ENCODE measurements around the gene ARNT2. TPM values are rescaled to one million over a fixed set of nuclear protein-coding genes. Genes with fewer than 3 reads are reported as not detected.

ARNT2 gene
- polyA plus RNA-seq (2013) = 0.59 TPM

- no peak within 1 kb of the TSS for H3K27ac ChIP-seq (ENCODE audit: insufficient read depth in 1 of 2, low read depth in 1 of 2, low read length in 2 of 2, poor library complexity in 1 of 2, severe bottlenecking in 2 of 2)
- H3K4me3 ChIP-seq (ENCODE audit: control insufficient read depth in 1 of 7, extremely low read depth in 1 of 7, insufficient read depth in 4 of 7, low read depth in 2 of 7, low read length in 6 of 7) = peak within 1 kb of the TSS; percentile 27 to 69 (median 52)
- peaks cover 7 to 71% (median 19%) of the 10 kb centered on the region in 5 experiments for H3K27me3 ChIP-seq (replicated peaks in 2 of 5; ENCODE audit: control insufficient read depth in 4 of 5, insufficient read depth in 5 of 5, low read length in 4 of 5)
- whole genome bisulfite sequencing (ENCODE audit: insufficient coverage) = 0% methylated on average over 63 of the region's 102 CpGs
- peaks cover 0 to 13% (median 5%) of the 10 kb centered on the region in 4 experiments for H3K4me1 ChIP-seq (ENCODE audit: control extremely low read depth in 1 of 4, control insufficient read depth in 4 of 4, insufficient read depth in 4 of 4, low read length in 3 of 4)
- H3K9me3 ChIP-seq (ENCODE audit: control extremely low read depth in 1 of 5, control insufficient read depth in 4 of 5, insufficient read depth in 2 of 5, low read depth in 1 of 5, low read length in 4 of 5) = no peaks in the 10 kb centered on the region
- peak in 2 of 3 donors; percentile 2 to 36 for DNase-seq
- CTCF ChIA-PET = interaction anchor here (0.7 kb wide), 1 partner anchor 7 kb away, joined by 3 read pairs; no protein-coding TSS in a partner anchor
- POLR2A ChIA-PET = no interaction called here
- no peaks in the 10 kb centered on the region for H3K36me3 ChIP-seq (ENCODE audit: control insufficient read depth in 4 of 4, insufficient read depth in 4 of 4, low read length in 3 of 4)
Observed at GRCh38 chr15:80404057-80404760, at the start of gene ARNT2. Gene ARNT2, plus strand, starts transcription at chr15:80404382. Its CDS starts 134 bp downstream, at chr15:80404516.

GRCh38 chr15:80367094-80367493 lies 37.1 kb upstream of the ARNT2 start:
- ChIA-PET CTCF (no interaction called here), POLR2A (no interaction called here)
- Histone ChIP-seq H3K4me1 (ENCODE audit: control extremely low read depth in 1 of 4, control insufficient read depth in 4 of 4, insufficient read depth in 4 of 4, low read length in 3 of 4) (no peaks in the 10 kb centered on the region), H3K9me3 (ENCODE audit: control extremely low read depth in 1 of 5, control insufficient read depth in 4 of 5, insufficient read depth in 2 of 5, low read depth in 1 of 5, low read length in 4 of 5) (peaks cover 2 to 42% (median 33%) of the 10 kb centered on the region in 5 experiments), H3K4me3 (ENCODE audit: control insufficient read depth in 1 of 7, extremely low read depth in 1 of 7, insufficient read depth in 4 of 7, low read depth in 2 of 7, low read length in 6 of 7) (no peak overlapping the region), H3K27me3 (replicated peaks in 2 of 5; ENCODE audit: control insufficient read depth in 4 of 5, insufficient read depth in 5 of 5, low read length in 4 of 5) (peaks cover 0 to 3% (median 0%) of the 10 kb centered on the region in 5 experiments), H3K27ac (ENCODE audit: insufficient read depth in 1 of 2, low read depth in 1 of 2, low read length in 2 of 2, poor library complexity in 1 of 2, severe bottlenecking in 2 of 2) (no peak overlapping the region), H3K36me3 (ENCODE audit: control insufficient read depth in 4 of 4, insufficient read depth in 4 of 4, low read length in 3 of 4) (no peaks in the 10 kb centered on the region)
- DNase-seq = no peak
- WGBS (ENCODE audit: insufficient coverage) = 91% methylated on average over 3 of the region's 3 CpGs

GRCh38 chr15:80367661-80368060 lies 36.5 kb upstream of the ARNT2 start:
- no peak for DNase-seq
- H3K27me3 ChIP-seq (replicated peaks in 2 of 5; ENCODE audit: control insufficient read depth in 4 of 5, insufficient read depth in 5 of 5, low read length in 4 of 5) = peaks cover 0 to 3% (median 0%) of the 10 kb centered on the region in 5 experiments
- 40% methylated on average over 1 of the region's 1 CpG for WGBS (ENCODE audit: insufficient coverage)
- H3K27ac ChIP-seq (ENCODE audit: insufficient read depth in 1 of 2, low read depth in 1 of 2, low read length in 2 of 2, poor library complexity in 1 of 2, severe bottlenecking in 2 of 2) = no peak overlapping the region
- ChIA-PET POLR2A (no interaction called here), CTCF (no interaction called here)
- H3K36me3 ChIP-seq (ENCODE audit: control insufficient read depth in 4 of 4, insufficient read depth in 4 of 4, low read length in 3 of 4) = no peaks in the 10 kb centered on the region
- peaks cover 2 to 42% (median 33%) of the 10 kb centered on the region in 5 experiments for H3K9me3 ChIP-seq (ENCODE audit: control extremely low read depth in 1 of 5, control insufficient read depth in 4 of 5, insufficient read depth in 2 of 5, low read depth in 1 of 5, low read length in 4 of 5)
- H3K4me1 ChIP-seq (ENCODE audit: control extremely low read depth in 1 of 4, control insufficient read depth in 4 of 4, insufficient read depth in 4 of 4, low read length in 3 of 4) = no peaks in the 10 kb centered on the region
- no peak overlapping the region for H3K4me3 ChIP-seq (ENCODE audit: control insufficient read depth in 1 of 7, extremely low read depth in 1 of 7, insufficient read depth in 4 of 7, low read depth in 2 of 7, low read length in 6 of 7)

- no peaks in the 10 kb centered on the region for H3K36me3 ChIP-seq (ENCODE audit: control insufficient read depth in 4 of 4, insufficient read depth in 4 of 4, low read length in 3 of 4)
- POLR2A ChIA-PET = no interaction called here
- no peak overlapping the region for H3K4me3 ChIP-seq (ENCODE audit: control insufficient read depth in 1 of 7, extremely low read depth in 1 of 7, insufficient read depth in 4 of 7, low read depth in 2 of 7, low read length in 6 of 7)
- no peaks in the 10 kb centered on the region for H3K4me1 ChIP-seq (ENCODE audit: control extremely low read depth in 1 of 4, control insufficient read depth in 4 of 4, insufficient read depth in 4 of 4, low read length in 3 of 4)
- CTCF ChIA-PET = no interaction called here
- no CpG with 5 or more reads among the region's 2 CpGs for WGBS (ENCODE audit: insufficient coverage)
- H3K27me3 ChIP-seq (replicated peaks in 2 of 5; ENCODE audit: control insufficient read depth in 4 of 5, insufficient read depth in 5 of 5, low read length in 4 of 5) = peaks cover 0 to 2% (median 0%) of the 10 kb centered on the region in 5 experiments
- no peak for DNase-seq
- peaks cover 2 to 27% (median 22%) of the 10 kb centered on the region in 5 experiments for H3K9me3 ChIP-seq (ENCODE audit: control extremely low read depth in 1 of 5, control insufficient read depth in 4 of 5, insufficient read depth in 2 of 5, low read depth in 1 of 5, low read length in 4 of 5)
- no peak overlapping the region for H3K27ac ChIP-seq (ENCODE audit: insufficient read depth in 1 of 2, low read depth in 1 of 2, low read length in 2 of 2, poor library complexity in 1 of 2, severe bottlenecking in 2 of 2)
Observed at GRCh38 chr15:80371924-80372323, 32.3 kb upstream of the ARNT2 start.

- Histone ChIP-seq H3K27me3 (replicated peaks in 2 of 5; ENCODE audit: control insufficient read depth in 4 of 5, insufficient read depth in 5 of 5, low read length in 4 of 5) (peaks cover 0 to 8% (median under 1%) of the 10 kb centered on the region in 5 experiments), H3K9me3 (ENCODE audit: control extremely low read depth in 1 of 5, control insufficient read depth in 4 of 5, insufficient read depth in 2 of 5, low read depth in 1 of 5, low read length in 4 of 5) (peaks cover 0 to 4% (median 2%) of the 10 kb centered on the region in 5 experiments), H3K4me1 (ENCODE audit: control extremely low read depth in 1 of 4, control insufficient read depth in 4 of 4, insufficient read depth in 4 of 4, low read length in 3 of 4) (no peaks in the 10 kb centered on the region), H3K27ac (ENCODE audit: insufficient read depth in 1 of 2, low read depth in 1 of 2, low read length in 2 of 2, poor library complexity in 1 of 2, severe bottlenecking in 2 of 2) (no peak overlapping the region), H3K4me3 (ENCODE audit: control insufficient read depth in 1 of 7, extremely low read depth in 1 of 7, insufficient read depth in 4 of 7, low read depth in 2 of 7, low read length in 6 of 7) (no peak overlapping the region), H3K36me3 (ENCODE audit: control insufficient read depth in 4 of 4, insufficient read depth in 4 of 4, low read length in 3 of 4) (no peaks in the 10 kb centered on the region)
- CTCF ChIA-PET = no interaction called here
- 75% methylated on average over 4 of the region's 4 CpGs for WGBS (ENCODE audit: insufficient coverage)
- DNase-seq = no peak
- POLR2A ChIA-PET = no interaction called here
Observed at GRCh38 chr15:80374441-80374840, 29.7 kb upstream of the ARNT2 start.

GRCh38 chr15:80375968-80376891 lies 28.0 kb upstream of the ARNT2 start:
- Histone ChIP-seq H3K9me3 (ENCODE audit: control extremely low read depth in 1 of 5, control insufficient read depth in 4 of 5, insufficient read depth in 2 of 5, low read depth in 1 of 5, low read length in 4 of 5) (peaks cover 0 to 3% (median 2%) of the 10 kb centered on the region in 5 experiments), H3K27me3 (replicated peaks in 2 of 5; ENCODE audit: control insufficient read depth in 4 of 5, insufficient read depth in 5 of 5, low read length in 4 of 5) (peaks cover 0 to 9% (median 5%) of the 10 kb centered on the region in 5 experiments), H3K4me3 (ENCODE audit: control insufficient read depth in 1 of 7, extremely low read depth in 1 of 7, insufficient read depth in 4 of 7, low read depth in 2 of 7, low read length in 6 of 7) (no peak overlapping the region), H3K27ac (ENCODE audit: insufficient read depth in 1 of 2, low read depth in 1 of 2, low read length in 2 of 2, poor library complexity in 1 of 2, severe bottlenecking in 2 of 2) (no peak overlapping the region), H3K36me3 (ENCODE audit: control insufficient read depth in 4 of 4, insufficient read depth in 4 of 4, low read length in 3 of 4) (no peaks in the 10 kb centered on the region), H3K4me1 (ENCODE audit: control extremely low read depth in 1 of 4, control insufficient read depth in 4 of 4, insufficient read depth in 4 of 4, low read length in 3 of 4) (no peaks in the 10 kb centered on the region)
- ChIA-PET CTCF (no interaction called here), POLR2A (no interaction called here)
- DNase-seq = no peak
- WGBS (ENCODE audit: insufficient coverage) = 88% methylated on average over 2 of the region's 4 CpGs
